ENCODE data around the gene SLC6A12. TPM values are rescaled to one million over a fixed set of nuclear protein-coding genes. Genes with fewer than 3 reads are reported as not detected.

SLC6A12 gene
- total RNA-seq, 1 donor from 2014 or later = 0.64 TPM

GRCh38 chr12:227923-228845, 14.2 kb upstream of the SLC6A12 start:
- Mint-ChIP-seq H3K36me3 (ENCODE audit: unreplicated experiment) (no peaks in the 10 kb centered on the region), H3K4me1 (ENCODE audit: low read depth, unreplicated experiment) (peaks cover 13% of the 10 kb centered on the region), H3K9me3 (ENCODE audit: unreplicated experiment) (peaks cover 2% of the 10 kb centered on the region), H3K27me3 (ENCODE audit: unreplicated experiment) (no peaks in the 10 kb centered on the region), H3K27ac (ENCODE audit: unreplicated experiment) (no peak overlapping the region), H3K4me3 (ENCODE audit: unreplicated experiment) (no peak overlapping the region)
- no peak for DNase-seq
- TF ChIP-seq, protein P1, sequence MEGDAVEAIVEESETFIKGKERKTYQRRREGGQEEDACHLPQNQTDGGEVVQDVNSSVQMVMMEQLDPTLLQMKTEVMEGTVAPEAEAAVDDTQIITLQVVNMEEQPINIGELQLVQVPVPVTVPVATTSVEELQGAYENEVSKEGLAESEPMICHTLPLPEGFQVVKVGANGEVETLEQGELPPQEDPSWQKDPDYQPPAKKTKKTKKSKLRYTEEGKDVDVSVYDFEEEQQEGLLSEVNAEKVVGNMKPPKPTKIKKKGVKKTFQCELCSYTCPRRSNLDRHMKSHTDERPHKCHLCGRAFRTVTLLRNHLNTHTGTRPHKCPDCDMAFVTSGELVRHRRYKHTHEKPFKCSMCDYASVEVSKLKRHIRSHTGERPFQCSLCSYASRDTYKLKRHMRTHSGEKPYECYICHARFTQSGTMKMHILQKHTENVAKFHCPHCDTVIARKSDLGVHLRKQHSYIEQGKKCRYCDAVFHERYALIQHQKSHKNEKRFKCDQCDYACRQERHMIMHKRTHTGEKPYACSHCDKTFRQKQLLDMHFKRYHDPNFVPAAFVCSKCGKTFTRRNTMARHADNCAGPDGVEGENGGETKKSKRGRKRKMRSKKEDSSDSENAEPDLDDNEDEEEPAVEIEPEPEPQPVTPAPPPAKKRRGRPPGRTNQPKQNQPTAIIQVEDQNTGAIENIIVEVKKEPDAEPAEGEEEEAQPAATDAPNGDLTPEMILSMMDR (IDR thresholded peaks at IDR 0.05; ENCODE audit: partially characterized antibody, unreplicated experiment) = no peak

DNA sequence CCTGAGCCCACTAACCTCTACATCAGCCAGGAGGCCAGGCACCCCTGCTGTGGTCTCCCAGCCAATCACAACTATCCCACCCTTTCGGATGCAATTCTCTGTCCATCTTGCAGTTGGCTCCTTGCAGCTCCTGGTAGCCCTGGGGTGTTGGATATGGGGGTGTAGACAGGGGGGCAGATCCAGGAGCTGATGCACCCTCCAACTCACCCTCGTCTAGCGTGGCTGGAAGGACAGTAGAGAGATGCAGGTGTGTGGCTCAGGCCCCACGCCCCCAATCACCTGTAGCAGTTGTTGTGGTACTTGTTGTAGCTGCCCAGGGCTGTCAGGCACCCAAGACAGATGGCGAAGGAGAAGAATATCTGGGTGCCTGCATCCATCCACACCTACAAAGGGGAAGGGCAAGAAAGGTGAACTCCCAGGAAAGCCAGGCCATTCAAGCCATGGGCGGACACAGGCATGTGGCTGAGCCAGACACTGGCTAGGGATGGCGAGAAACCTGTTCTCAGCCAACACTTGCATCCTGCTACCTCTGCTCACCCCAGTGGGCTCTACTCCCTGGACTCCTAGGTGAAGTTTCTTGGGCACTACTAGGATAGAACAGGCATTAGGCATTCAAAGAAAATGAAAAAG, 13.4 kb upstream of the SLC6A12 start:
- peaks cover 3% of the 10 kb centered on the region for H3K9me3 Mint-ChIP-seq (ENCODE audit: unreplicated experiment)
- H3K4me1 Mint-ChIP-seq (ENCODE audit: low read depth, unreplicated experiment) = peaks cover 13% of the 10 kb centered on the region
- H3K36me3 Mint-ChIP-seq (ENCODE audit: unreplicated experiment) = no peaks in the 10 kb centered on the region
- H3K27ac Mint-ChIP-seq (ENCODE audit: unreplicated experiment) = no peak overlapping the region
- no peaks in the 10 kb centered on the region for H3K27me3 Mint-ChIP-seq (ENCODE audit: unreplicated experiment)
- no peak overlapping the region for H3K4me3 Mint-ChIP-seq (ENCODE audit: unreplicated experiment)
- no peak for DNase-seq
- TF ChIP-seq, protein P1 (IDR thresholded peaks at IDR 0.05; ENCODE audit: partially characterized antibody, unreplicated experiment) = no peak

- no peak overlapping the region for H3K4me3 Mint-ChIP-seq (ENCODE audit: unreplicated experiment)
- DNase-seq = no peak
- peaks cover 13% of the 10 kb centered on the region for H3K4me1 Mint-ChIP-seq (ENCODE audit: low read depth, unreplicated experiment)
- TF ChIP-seq, protein P1 (IDR thresholded peaks at IDR 0.05; ENCODE audit: partially characterized antibody, unreplicated experiment) = no peak
- H3K36me3 Mint-ChIP-seq (ENCODE audit: unreplicated experiment) = no peaks in the 10 kb centered on the region
- no peaks in the 10 kb centered on the region for H3K27me3 Mint-ChIP-seq (ENCODE audit: unreplicated experiment)
- no peak overlapping the region for H3K27ac Mint-ChIP-seq (ENCODE audit: unreplicated experiment)
- peaks cover 4% of the 10 kb centered on the region for H3K9me3 Mint-ChIP-seq (ENCODE audit: unreplicated experiment)
Measured at GRCh38 chr12:226401-226800, 12.4 kb upstream of the SLC6A12 start.

DNA sequence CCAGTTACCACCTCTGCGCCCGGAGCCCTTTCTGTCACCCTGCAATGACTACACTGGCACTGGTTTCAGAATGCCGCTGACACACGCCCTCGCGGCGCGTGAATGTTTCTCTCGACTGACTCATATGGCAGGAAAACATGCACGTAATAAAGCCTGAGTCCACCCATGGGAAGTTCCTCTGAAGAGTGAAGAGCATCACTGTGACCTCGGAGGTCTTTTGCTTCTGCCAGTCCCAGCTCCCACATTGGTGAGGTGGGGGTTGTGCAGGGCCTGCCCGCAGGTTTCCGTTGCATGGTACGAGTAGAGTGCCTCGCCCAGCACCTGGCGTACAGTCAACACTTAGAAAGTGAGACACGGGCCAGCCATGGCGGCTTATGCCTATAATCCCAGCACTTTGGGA, 11.1 kb upstream of the SLC6A12 start:
- no peak for DNase-seq
- Mint-ChIP-seq H3K9me3 (ENCODE audit: unreplicated experiment) (peaks cover 6% of the 10 kb centered on the region), H3K4me1 (ENCODE audit: low read depth, unreplicated experiment) (peaks cover 8% of the 10 kb centered on the region), H3K4me3 (ENCODE audit: unreplicated experiment) (no peak overlapping the region), H3K27me3 (ENCODE audit: unreplicated experiment) (no peaks in the 10 kb centered on the region), H3K36me3 (ENCODE audit: unreplicated experiment) (no peaks in the 10 kb centered on the region), H3K27ac (ENCODE audit: unreplicated experiment) (no peak overlapping the region)
- TF ChIP-seq, protein P1 (IDR thresholded peaks at IDR 0.05; ENCODE audit: partially characterized antibody, unreplicated experiment) = no peak

- no peak for DNase-seq
- Mint-ChIP-seq H3K27ac (ENCODE audit: unreplicated experiment) (no peak overlapping the region), H3K36me3 (ENCODE audit: unreplicated experiment) (no peaks in the 10 kb centered on the region), H3K27me3 (ENCODE audit: unreplicated experiment) (no peaks in the 10 kb centered on the region), H3K4me1 (ENCODE audit: low read depth, unreplicated experiment) (peaks cover 6% of the 10 kb centered on the region), H3K9me3 (ENCODE audit: unreplicated experiment) (peaks cover 6% of the 10 kb centered on the region), H3K4me3 (ENCODE audit: unreplicated experiment) (no peak overlapping the region)
- TF ChIP-seq, protein P1 (IDR thresholded peaks at IDR 0.05; ENCODE audit: partially characterized antibody, unreplicated experiment) = no peak
Measured at GRCh38 chr12:224330-224729, 10.4 kb upstream of the SLC6A12 start.

Data from glutamatergic neuron (in vitro differentiated cells).